ENCODE results near the gene IL18. TPM values are rescaled to one million over a fixed set of nuclear protein-coding genes. Genes with fewer than 3 reads are reported as not detected.
"Not testable (repeated sequence)": the region's sequence is repeated elsewhere in the genome, so short reads cannot be mapped to it uniquely, and the experiment has no call there.

The IL18 gene
- total RNA-seq, 1 donor from 2014 or later = 0.31 TPM

- Mint-ChIP-seq H3K9me3 (peaks cover 4% of the 10 kb centered on the region), H3K36me3 (peaks cover 26% of the 10 kb centered on the region), H3K27me3 (ENCODE audit: low read depth) (no peaks in the 10 kb centered on the region), H3K4me1 (no peaks in the 10 kb centered on the region), H3K4me3 (no peak overlapping the region), H3K27ac (no peak overlapping the region)
- TF ChIP-seq, protein P1, sequence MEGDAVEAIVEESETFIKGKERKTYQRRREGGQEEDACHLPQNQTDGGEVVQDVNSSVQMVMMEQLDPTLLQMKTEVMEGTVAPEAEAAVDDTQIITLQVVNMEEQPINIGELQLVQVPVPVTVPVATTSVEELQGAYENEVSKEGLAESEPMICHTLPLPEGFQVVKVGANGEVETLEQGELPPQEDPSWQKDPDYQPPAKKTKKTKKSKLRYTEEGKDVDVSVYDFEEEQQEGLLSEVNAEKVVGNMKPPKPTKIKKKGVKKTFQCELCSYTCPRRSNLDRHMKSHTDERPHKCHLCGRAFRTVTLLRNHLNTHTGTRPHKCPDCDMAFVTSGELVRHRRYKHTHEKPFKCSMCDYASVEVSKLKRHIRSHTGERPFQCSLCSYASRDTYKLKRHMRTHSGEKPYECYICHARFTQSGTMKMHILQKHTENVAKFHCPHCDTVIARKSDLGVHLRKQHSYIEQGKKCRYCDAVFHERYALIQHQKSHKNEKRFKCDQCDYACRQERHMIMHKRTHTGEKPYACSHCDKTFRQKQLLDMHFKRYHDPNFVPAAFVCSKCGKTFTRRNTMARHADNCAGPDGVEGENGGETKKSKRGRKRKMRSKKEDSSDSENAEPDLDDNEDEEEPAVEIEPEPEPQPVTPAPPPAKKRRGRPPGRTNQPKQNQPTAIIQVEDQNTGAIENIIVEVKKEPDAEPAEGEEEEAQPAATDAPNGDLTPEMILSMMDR (IDR thresholded peaks at IDR 0.05; ENCODE audit: unreplicated experiment) = no peak
- DNase-seq (ENCODE audit: low spot score in 2 of 2, unreplicated experiment in 2 of 2) = no peak
These were observed 42.2 kb upstream of the IL18 start for GRCh38 chr11:112206071-112206470.

GRCh38 chr11:112200252-112200651, 36.4 kb upstream of the IL18 start:
- Mint-ChIP-seq H3K4me3 (no peak overlapping the region), H3K27me3 (ENCODE audit: low read depth) (no peaks in the 10 kb centered on the region), H3K36me3 (peaks cover 36% of the 10 kb centered on the region), H3K4me1 (peaks cover 4% of the 10 kb centered on the region), H3K27ac (no peak overlapping the region), H3K9me3 (peaks cover 3% of the 10 kb centered on the region)
- TF ChIP-seq, protein P1 (IDR thresholded peaks at IDR 0.05; ENCODE audit: unreplicated experiment) = no peak
- DNase-seq (ENCODE audit: low spot score in 2 of 2, unreplicated experiment in 2 of 2) = no peak

GRCh38 chr11:112199101-112199500, 35.2 kb upstream of the IL18 start:
- not testable (repeated sequence) for DNase-seq (ENCODE audit: low spot score in 2 of 2, unreplicated experiment in 2 of 2); H3K27ac Mint-ChIP-seq; H3K27me3 Mint-ChIP-seq (ENCODE audit: low read depth); H3K9me3 Mint-ChIP-seq; H3K4me1 Mint-ChIP-seq; H3K4me3 Mint-ChIP-seq
- peaks cover 29% of the 10 kb centered on the region for H3K36me3 Mint-ChIP-seq

DNA sequence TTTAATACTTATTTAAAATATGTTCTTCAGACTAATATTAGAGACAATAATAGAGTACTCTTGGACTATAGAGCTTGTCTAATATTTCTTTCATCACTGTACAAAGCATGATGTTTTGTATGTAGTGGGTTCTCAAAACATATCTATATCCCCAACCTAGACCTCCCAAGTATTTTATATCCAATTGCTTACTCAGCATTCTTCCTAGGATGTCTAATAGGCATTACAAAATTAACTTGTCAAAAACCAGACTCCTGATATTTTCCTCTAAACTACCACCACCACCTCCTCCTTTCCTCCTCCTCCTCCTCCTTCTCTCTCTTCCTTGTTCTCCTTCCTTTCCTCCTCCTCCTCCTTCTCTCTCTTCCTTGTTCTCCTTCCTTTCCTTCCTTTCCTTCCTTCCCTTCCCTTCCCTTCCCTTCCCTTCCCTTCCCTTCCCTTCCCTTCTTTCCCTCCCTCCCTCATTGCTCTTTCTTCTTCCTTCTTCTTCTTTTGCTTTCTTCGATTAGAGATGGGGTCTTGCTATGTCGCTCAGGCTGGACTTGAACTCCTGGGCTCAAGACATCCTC, 32.7 kb upstream of the IL18 start:
- H3K27me3 Mint-ChIP-seq (ENCODE audit: low read depth) = no peaks in the 10 kb centered on the region
- no peak for DNase-seq (ENCODE audit: low spot score in 2 of 2, unreplicated experiment in 2 of 2)
- peaks cover 4% of the 10 kb centered on the region for H3K4me1 Mint-ChIP-seq
- H3K36me3 Mint-ChIP-seq = peaks cover 29% of the 10 kb centered on the region
- TF ChIP-seq, protein P1 (IDR thresholded peaks at IDR 0.05; ENCODE audit: unreplicated experiment) = no peak
- H3K4me3 Mint-ChIP-seq = no peak overlapping the region
- no peak overlapping the region for H3K27ac Mint-ChIP-seq
- peaks cover 3% of the 10 kb centered on the region for H3K9me3 Mint-ChIP-seq

DNA sequence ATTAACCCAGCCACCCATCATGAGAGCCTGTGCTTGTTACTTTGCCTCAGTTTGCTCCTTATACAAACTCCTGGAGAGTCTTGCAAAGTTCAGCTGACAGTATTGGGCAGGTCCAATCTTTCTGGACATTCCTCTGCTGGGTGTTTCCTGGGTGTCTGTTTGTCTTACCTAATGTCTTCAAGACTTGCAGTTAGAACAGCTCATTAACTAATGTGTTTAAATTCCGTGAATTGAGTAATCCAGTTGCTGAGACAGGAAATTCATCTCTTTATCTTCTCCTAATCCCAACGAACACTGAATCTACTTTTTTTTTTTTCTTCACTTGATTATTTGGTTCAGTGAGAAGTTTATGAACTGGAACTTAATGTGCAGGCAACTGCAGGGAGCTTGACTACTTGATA, 32.1 kb upstream of the IL18 start:
- peaks cover 3% of the 10 kb centered on the region for H3K9me3 Mint-ChIP-seq
- no peak overlapping the region for H3K27ac Mint-ChIP-seq
- no peak overlapping the region for H3K4me3 Mint-ChIP-seq
- DNase-seq (ENCODE audit: low spot score in 2 of 2, unreplicated experiment in 2 of 2) = no peak
- no peaks in the 10 kb centered on the region for H3K27me3 Mint-ChIP-seq (ENCODE audit: low read depth)
- H3K36me3 Mint-ChIP-seq = peaks cover 27% of the 10 kb centered on the region
- H3K4me1 Mint-ChIP-seq = peaks cover 4% of the 10 kb centered on the region
- TF ChIP-seq, protein P1 (IDR thresholded peaks at IDR 0.05; ENCODE audit: unreplicated experiment) = no peak

DNA sequence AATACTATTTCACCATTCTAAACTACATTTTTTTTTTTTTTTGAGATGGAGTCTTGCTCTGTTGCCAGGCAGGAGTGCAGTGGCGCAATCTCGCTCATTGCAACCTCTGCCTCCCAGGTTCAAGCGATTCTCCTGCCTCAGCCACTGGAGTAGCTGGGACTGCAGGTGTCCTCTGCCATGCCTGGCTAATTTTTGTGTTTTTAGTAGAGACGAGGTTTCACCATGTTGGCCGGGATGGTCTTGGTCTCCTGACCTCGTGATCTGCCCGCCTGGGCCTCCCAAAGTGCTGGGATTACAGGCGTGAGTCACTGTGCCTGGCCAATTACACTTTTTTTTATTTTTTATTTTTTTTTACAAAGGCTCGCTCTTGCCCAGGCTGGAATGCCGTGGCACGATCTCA, 31.2 kb upstream of the IL18 start:
- H3K27ac Mint-ChIP-seq; H3K4me1 Mint-ChIP-seq; DNase-seq (ENCODE audit: low spot score in 2 of 2, unreplicated experiment in 2 of 2); H3K9me3 Mint-ChIP-seq; H3K4me3 Mint-ChIP-seq; H3K27me3 Mint-ChIP-seq (ENCODE audit: low read depth): not testable (repeated sequence)
- peaks cover 27% of the 10 kb centered on the region for H3K36me3 Mint-ChIP-seq

GRCh38 chr11:112186304-112186703, 22.4 kb upstream of the IL18 start:
- Mint-ChIP-seq H3K27me3 (ENCODE audit: low read depth) (no peaks in the 10 kb centered on the region), H3K27ac (no peak overlapping the region), H3K4me3 (no peak overlapping the region), H3K36me3 (peaks cover 8% of the 10 kb centered on the region), H3K4me1 (peaks cover 18% of the 10 kb centered on the region), H3K9me3 (peaks cover 4% of the 10 kb centered on the region)
- TF ChIP-seq, protein P1 (IDR thresholded peaks at IDR 0.05; ENCODE audit: unreplicated experiment) = no peak
- no peak for DNase-seq (ENCODE audit: low spot score in 2 of 2, unreplicated experiment in 2 of 2)
